IPS-20b (cell line): ENCODE measurements around the gene PAXX.

Source experiments
- H3K27ac ChIP-seq: one replicate; pipeline ENCODE4 v1.5.1; 2013; ENCODE audit warnings: low read length
- H3K27me3 ChIP-seq: 2 replicates; pipeline ENCODE4 v1.6.1; 2013; ENCODE audit warnings: mild to moderate bottlenecking, low read length, inconsistent platforms; ENCODE audit not compliant: insufficient read depth
- H3K36me3 ChIP-seq: 2 replicates; pipeline ENCODE4 v1.6.1; 2013; ENCODE audit warnings: low read depth, mild to moderate bottlenecking, inconsistent platforms, low read length, moderate library complexity; ENCODE audit not compliant: insufficient read depth
- H3K4me1 ChIP-seq: 2 replicates; pipeline ENCODE4 v1.6.1; 2013; ENCODE audit warnings: mild to moderate bottlenecking, control low read depth, inconsistent platforms, low read length, moderate library complexity; ENCODE audit not compliant: insufficient read depth
- H3K4me3 ChIP-seq: 2 replicates; pipeline ENCODE4 v1.5.1; 2013; ENCODE audit warnings: mild to moderate bottlenecking, low read length, inconsistent platforms
- H3K9ac ChIP-seq: 2 replicates; pipeline ENCODE4 v1.6.1; 2013; ENCODE audit warnings: low read depth, mild to moderate bottlenecking, inconsistent platforms, low read length, moderate library complexity
- H3K9me3 ChIP-seq: 2 replicates; pipeline ENCODE4 v1.6.1; 2013; ENCODE audit warnings: mild to moderate bottlenecking, low read depth, low read length, inconsistent platforms; ENCODE audit not compliant: insufficient read depth

The PAXX gene

DNA sequence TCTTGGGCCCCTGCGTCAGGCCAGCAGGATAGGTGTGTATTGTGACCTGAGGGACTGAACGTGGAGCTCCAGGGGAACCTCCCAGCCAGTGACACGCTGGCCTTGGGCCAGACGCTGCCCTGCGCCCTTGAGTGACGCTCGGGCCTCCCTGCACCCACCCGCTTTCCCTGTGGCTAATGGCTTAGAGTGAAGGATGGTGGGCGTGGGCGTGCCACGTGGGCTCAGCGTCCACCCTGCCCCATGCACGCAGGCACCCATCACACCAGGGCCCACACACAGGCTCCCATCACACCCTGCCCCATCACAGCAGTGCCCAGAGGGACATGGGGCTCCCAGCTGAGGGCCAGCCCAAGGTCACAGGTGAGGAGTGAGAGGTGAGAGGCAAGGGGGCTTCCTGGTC, 44.8 kb downstream of the PAXX start:
- Histone ChIP-seq H3K27ac (no peak overlapping the region), H3K9ac (no peak overlapping the region), H3K4me1 (no peaks in the 10 kb centered on the region)

DNA sequence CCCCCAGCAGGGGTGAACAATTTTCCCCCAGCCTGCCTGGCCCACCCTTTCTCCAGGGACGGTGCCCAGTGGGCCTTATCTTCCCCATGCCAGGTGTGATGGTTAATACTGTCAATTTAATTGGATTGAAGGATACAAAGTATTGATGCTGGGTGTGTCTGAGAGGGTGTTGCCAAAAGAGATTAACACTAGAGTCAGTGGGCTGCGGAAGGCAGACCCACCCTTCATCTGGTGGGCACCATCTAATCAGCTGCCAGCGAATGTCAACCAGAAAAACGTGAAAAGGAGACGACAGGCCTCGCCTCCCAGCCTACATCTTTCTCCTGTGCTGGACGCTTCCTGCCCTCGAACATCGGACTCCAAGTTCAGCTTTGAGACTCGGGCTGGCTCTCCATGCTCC, 45.3 kb downstream of the PAXX start:
- no peaks in the 10 kb centered on the region for H3K4me1 ChIP-seq
- peaks cover 8% of the 10 kb centered on the region; the same call in 1 of the 2 replicates for H3K27me3 ChIP-seq
- H3K27ac ChIP-seq: no peak overlapping the region
- H3K9ac ChIP-seq: no peak overlapping the region
- no peaks in the 10 kb centered on the region for H3K9me3 ChIP-seq
- no peaks in the 10 kb centered on the region for H3K36me3 ChIP-seq
- no peak overlapping the region for H3K4me3 ChIP-seq

More for the DNA sequence above, 44.8 kb downstream of the PAXX start:
- Histone ChIP-seq H3K9me3 (no peaks in the 10 kb centered on the region), H3K4me3 (no peak overlapping the region), H3K36me3 (no peaks in the 10 kb centered on the region), H3K27me3 (peaks cover 8% of the 10 kb centered on the region; the same call in 1 of the 2 replicates)

DNA sequence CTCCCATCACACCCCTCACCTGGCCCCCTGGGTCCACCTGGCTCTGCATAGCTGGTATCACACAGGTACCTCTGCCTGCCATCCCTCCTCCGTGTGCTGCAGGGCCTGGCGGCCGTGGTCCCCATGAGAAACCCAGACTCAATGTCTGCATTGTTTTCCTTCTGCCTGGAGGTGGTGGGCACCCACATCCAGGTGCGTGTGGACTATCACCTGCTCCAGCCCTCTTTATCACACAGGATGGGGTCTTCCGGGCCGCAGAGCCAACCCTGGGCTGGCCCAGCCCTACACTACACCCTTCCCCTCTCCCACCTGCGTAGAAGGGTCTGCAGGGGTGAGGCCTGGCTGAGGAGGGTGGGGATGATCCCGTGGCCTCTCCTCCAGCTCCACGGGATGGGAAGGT, 46.7 kb downstream of the PAXX start:
- H3K36me3 ChIP-seq: no peaks in the 10 kb centered on the region
- H3K4me3 ChIP-seq: no peak overlapping the region
- H3K9me3 ChIP-seq: no peaks in the 10 kb centered on the region
- no peak overlapping the region for H3K9ac ChIP-seq
- peaks cover 13% of the 10 kb centered on the region for H3K27me3 ChIP-seq
- H3K27ac ChIP-seq: no peak overlapping the region
- no peaks in the 10 kb centered on the region for H3K4me1 ChIP-seq

DNA sequence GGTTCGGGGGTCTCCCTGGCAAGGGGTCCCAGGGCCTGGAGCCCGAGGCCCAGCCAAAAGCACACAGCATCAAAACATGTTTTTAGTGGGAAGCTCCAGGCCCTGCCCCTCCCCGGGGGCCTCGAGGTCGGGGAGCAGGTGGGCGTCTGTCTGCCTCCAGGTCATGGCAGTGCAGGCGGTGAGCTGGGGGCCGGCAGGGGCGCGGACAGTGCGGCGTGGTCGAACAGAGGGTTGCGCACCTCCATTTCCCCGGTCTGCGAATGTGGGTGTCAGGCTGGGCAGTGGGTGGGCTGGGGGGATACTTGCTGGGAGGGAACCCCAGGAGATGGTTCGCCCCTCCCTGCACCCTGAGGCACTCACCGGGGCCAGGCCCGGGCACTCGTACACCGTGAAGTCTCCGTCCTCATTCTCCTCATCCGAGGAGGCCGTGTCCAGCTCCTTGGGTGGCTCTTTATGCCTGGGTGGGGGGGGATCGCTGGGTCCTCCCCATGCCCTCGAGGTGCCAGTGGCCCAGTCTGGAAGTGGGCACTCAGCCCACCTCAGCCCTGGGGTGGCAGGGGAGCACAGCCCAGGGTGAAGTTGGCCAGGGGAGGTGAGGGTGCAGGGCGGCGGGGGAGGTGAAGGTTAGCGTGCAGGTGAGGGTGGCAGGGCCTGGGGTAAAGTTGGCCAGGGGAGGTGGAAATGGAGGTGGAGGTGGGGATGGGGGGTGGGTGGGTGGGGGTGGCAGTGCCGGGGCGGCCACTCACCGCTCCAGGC, 47.6 kb downstream of the PAXX start:
- Histone ChIP-seq H3K9ac (no peak overlapping the region), H3K4me1 (no peaks in the 10 kb centered on the region), H3K9me3 (no peaks in the 10 kb centered on the region), H3K27ac (no peak overlapping the region), H3K4me3 (no peak overlapping the region), H3K27me3 (peaks cover 17% of the 10 kb centered on the region), H3K36me3 (no peaks in the 10 kb centered on the region)

DNA sequence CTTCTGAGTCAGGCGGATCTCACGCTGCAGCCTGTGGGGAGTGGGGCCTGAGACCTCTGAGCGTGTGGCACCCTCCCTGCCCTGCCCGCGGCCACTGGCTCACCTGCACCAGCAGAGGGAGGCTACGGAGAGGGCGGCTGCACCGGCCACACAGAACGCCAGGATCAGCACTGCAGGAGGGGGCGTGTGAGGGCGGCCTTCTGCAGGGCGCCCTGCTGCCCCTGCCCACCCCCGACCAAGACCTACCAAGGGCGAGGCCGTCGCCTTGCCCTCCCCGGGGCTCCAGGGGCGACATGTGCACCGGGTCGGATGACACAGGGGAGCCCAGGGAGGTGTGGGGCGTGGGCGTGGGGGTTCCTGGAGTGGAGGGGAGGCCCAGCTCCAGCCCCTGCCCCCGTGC, 48.3 kb downstream of the PAXX start:
- Histone ChIP-seq H3K9me3 (no peaks in the 10 kb centered on the region), H3K27ac (no peak overlapping the region), H3K4me3 (no peak overlapping the region), H3K9ac (no peak overlapping the region), H3K36me3 (no peaks in the 10 kb centered on the region), H3K27me3 (peaks cover 22% of the 10 kb centered on the region), H3K4me1 (no peaks in the 10 kb centered on the region)

DNA sequence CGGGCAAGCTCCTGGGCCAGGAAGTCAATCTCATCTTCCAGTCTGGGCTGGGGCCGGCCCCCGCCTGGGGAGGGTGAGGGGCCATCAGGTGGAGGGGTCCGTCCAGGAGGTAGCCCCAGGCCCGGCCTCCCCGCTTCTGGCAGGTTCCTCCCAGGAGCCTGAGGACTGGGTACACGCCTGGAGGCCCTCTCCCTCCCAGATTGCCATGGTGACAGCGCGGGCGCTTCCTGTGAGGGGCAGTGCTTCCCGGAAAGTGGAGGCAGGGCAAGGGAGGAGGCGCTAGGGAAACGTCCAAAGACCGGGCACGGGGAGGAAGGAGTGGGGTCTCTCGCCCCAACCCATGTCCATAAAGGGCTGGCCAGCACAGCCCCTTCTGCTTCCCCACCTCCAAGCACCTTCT, 48.9 kb downstream of the PAXX start:
- no peak overlapping the region for H3K4me3 ChIP-seq
- H3K36me3 ChIP-seq: no peaks in the 10 kb centered on the region
- H3K9me3 ChIP-seq: no peaks in the 10 kb centered on the region
- no peak overlapping the region for H3K9ac ChIP-seq
- H3K27ac ChIP-seq: no peak overlapping the region
- no peaks in the 10 kb centered on the region for H3K4me1 ChIP-seq
- peaks cover 22% of the 10 kb centered on the region for H3K27me3 ChIP-seq

DNA sequence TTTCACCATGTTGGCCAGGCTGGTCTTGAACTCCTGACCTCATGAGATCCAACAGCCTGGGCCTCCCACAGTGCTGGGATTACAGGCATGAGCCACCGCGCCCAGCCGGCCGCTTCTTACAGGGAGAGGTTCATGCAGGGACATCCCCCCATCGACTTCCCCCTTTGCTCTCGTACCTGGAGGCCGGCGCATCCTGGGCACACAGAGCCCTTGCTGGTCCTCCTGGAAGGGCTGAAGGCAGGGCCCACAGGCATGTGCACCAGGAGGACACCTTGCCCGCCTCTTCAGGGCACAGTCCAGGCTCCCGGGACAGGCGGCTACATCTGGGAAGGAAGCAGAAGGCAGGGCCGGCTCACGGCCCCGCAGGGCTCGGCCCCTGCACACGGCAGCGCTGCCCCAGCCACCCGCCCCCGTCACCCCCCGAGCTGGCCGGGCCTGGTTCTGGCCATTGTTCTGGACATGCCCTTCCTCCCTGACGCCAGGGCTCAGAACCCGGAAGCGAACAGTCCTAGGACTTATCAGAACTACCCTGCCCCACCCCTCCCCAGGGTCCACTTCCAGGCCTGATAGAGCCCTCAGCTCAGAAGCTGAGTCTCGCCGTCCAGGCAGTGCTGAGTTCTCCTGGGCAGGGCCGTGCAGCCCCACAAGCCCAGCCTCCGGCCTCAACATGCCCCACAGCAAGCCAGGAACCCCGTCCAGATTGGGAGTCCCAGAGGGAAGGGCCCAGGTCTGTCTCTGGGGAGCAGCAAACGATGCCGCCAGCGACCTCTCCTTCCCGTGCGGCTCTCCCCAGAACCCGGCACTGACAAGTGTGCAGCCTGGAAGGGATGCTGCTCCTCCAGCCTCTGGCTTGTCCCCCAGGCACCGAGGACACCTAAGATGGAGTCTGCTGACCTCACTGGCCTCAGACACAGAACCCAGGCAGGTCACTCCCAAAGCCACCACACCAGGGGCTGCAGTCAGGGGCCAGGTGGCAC, 50.8 kb downstream of the PAXX start:
- peaks cover 37% of the 10 kb centered on the region for H3K27me3 ChIP-seq
- no peaks in the 10 kb centered on the region for H3K4me1 ChIP-seq
- H3K27ac ChIP-seq: no peak overlapping the region
- no peaks in the 10 kb centered on the region for H3K9me3 ChIP-seq
- H3K36me3 ChIP-seq: no peaks in the 10 kb centered on the region
- no peak overlapping the region for H3K9ac ChIP-seq
- no peak overlapping the region for H3K4me3 ChIP-seq
